OCI-LY7 (cell line): ENCODE data around the gene PNMA6F. TPM values are rescaled to one million over a fixed set of nuclear protein-coding genes. Genes with fewer than 3 reads are reported as not detected.

Experiments
- BruUV-seq: library from RNA; stranded (reverse); fragments of 400-500 nt; replicated peaks from 2 replicates; lab custom pipeline; 2021; lab: Mats Ljungman, UMichigan
- CTCF ChIA-PET: fragments of 300-600 bp; sonication (Branson Sonifier 250); formaldehyde crosslinking; loops from one replicate; lab custom pipeline; 2022; ENCODE audit warnings: antibody characterized with exemption; ENCODE audit not compliant: unreplicated experiment; lab: Charles Lee
- POLR2A ChIA-PET: fragments of 300-600 bp; sonication (Branson Sonifier 250); formaldehyde crosslinking; loops from one replicate; lab custom pipeline; 2022; ENCODE audit warnings: antibody characterized with exemption; lab: Charles Lee
- DNase-seq: peaks from one replicate; pipeline ENCODE4 v3.0.0-alpha.2; 2015; ENCODE audit warnings: low spot score
- H2AFZ ChIP-seq: fragments of 200-600 bp; sonication (generic), shearing (Covaris generic); 2 replicates; pipeline ENCODE4 v1.6.1; 2014; ENCODE audit warnings: mild to moderate bottlenecking, antibody characterized with exemption, low read length, moderate library complexity
- H3K27ac ChIP-seq: fragments of 200-600 bp; sonication (generic); 2 replicates; pipeline ENCODE4 v1.5.1; 2014; ENCODE audit warnings: mixed run types, low read depth, mild to moderate bottlenecking, moderate library complexity, low read length, inconsistent platforms; ENCODE audit not compliant: poor library complexity, severe bottlenecking
- H3K36me3 ChIP-seq: fragments of 200-600 bp; sonication (generic); 2 replicates; pipeline ENCODE4 v1.6.1; 2014; ENCODE audit warnings: mild to moderate bottlenecking, antibody characterized with exemption, low read length, moderate library complexity, mixed read lengths; ENCODE audit not compliant: insufficient read depth
- H3K4me1 ChIP-seq: fragments of 200-600 bp; sonication (generic); 2 replicates; pipeline ENCODE4 v1.5.1; 2014; ENCODE audit warnings: mild to moderate bottlenecking, low read length; ENCODE audit not compliant: insufficient read depth, poor library complexity, severe bottlenecking
- H3K4me2 ChIP-seq: fragments of 200-600 bp; sonication (generic); 2 replicates; pipeline ENCODE4 v1.6.1; 2014; ENCODE audit warnings: mild to moderate bottlenecking, low read length
- H3K4me3 ChIP-seq: fragments of 200-600 bp; sonication (generic); 2 replicates; pipeline ENCODE4 v1.5.1; 2014; ENCODE audit warnings: mild to moderate bottlenecking, low read depth, low read length; ENCODE audit not compliant: poor library complexity, severe bottlenecking
- H3K79me2 ChIP-seq: fragments of 200-600 bp; sonication (generic); 2 replicates; pipeline ENCODE4 v1.6.1; 2016; ENCODE audit warnings: low read depth, mild to moderate bottlenecking, low read length, moderate library complexity, mixed read lengths; ENCODE audit not compliant: insufficient read depth
- H3K9me2 ChIP-seq: fragments of 200-600 bp; sonication (generic); 2 replicates; pipeline ENCODE4 v1.6.1; 2016; ENCODE audit warnings: mild to moderate bottlenecking, low read length, mixed read lengths; ENCODE audit not compliant: insufficient read depth
- H3K9me3 ChIP-seq: fragments of 200-600 bp; sonication (generic); 2 replicates; pipeline ENCODE4 v1.6.1; 2014; ENCODE audit warnings: mild to moderate bottlenecking, mixed run types, low read length, mixed read lengths
- H4K20me1 ChIP-seq: fragments of 200-600 bp; sonication (generic); 2 replicates; pipeline ENCODE4 v1.6.1; 2014; ENCODE audit warnings: mild to moderate bottlenecking, antibody characterized with exemption, low read length, moderate library complexity, mixed read lengths; ENCODE audit not compliant: insufficient read depth
- EZH2phosphoT487 ChIP-seq: fragments of 200-600 bp; sonication (generic); IDR thresholded peaks from 2 replicates; pipeline ENCODE4 v1.6.1; 2018; ENCODE audit warnings: low read depth, borderline replicate concordance, mild to moderate bottlenecking, mixed run types, antibody characterized with exemption, low read length, moderate library complexity, mixed read lengths
- intact Hi-C: fragments of 100-400 bp; cut with micrococcal nuclease; formaldehyde crosslinking; loops from one replicate; pipeline ENCODE4 v1.10.0; 2022; ENCODE audit not compliant: unreplicated experiment
- total RNA-seq, 2 experiments: library from RNA; depleted of rRNA in 1 of 2; stranded (reverse); fragments of >200 nt in 1 of 2; shearing (Covaris generic) in 1 of 2; gene quantifications; 2 replicates each; pipeline ENCODE4 v1.2.3, GENCODE V29; 2014 to 2022
- TF ChIP-seq, protein P1 (sequence below): fragments of 200-600 bp; sonication (generic); conservative IDR thresholded peaks from 2 replicates; pipeline ENCODE4 v1.5.1; 2014; ENCODE audit warnings: mild to moderate bottlenecking, antibody characterized with exemption, low read length, moderate library complexity, mixed read lengths

PNMA6F gene
- total RNA-seq, 2 experiments from 2014 or later = not detected

GRCh38 chrX:153349952-153350351 lies 28.4 kb upstream of the PNMA6F start:
- DNase-seq = no peak
- H3K9me2 ChIP-seq = no peaks in the 10 kb centered on the region
- no peak overlapping the region for H3K4me3 ChIP-seq
- H2AFZ ChIP-seq = no peak overlapping the region
- H4K20me1 ChIP-seq = no peaks in the 10 kb centered on the region
- intact Hi-C loops = no loop called here
- peaks cover 44% of the 10 kb centered on the region for H3K4me1 ChIP-seq
- no peaks in the 10 kb centered on the region for H3K79me2 ChIP-seq
- H3K4me2 ChIP-seq = no peak overlapping the region
- no peaks in the 10 kb centered on the region for H3K9me3 ChIP-seq
- ChIA-PET POLR2A (no interaction called here), CTCF (no interaction called here)
- no peaks in the 10 kb centered on the region; the same call in 1 of the 2 replicates for H3K36me3 ChIP-seq
- no peak for TF ChIP-seq EZH2phosphoT487
- TF ChIP-seq, protein P1, sequence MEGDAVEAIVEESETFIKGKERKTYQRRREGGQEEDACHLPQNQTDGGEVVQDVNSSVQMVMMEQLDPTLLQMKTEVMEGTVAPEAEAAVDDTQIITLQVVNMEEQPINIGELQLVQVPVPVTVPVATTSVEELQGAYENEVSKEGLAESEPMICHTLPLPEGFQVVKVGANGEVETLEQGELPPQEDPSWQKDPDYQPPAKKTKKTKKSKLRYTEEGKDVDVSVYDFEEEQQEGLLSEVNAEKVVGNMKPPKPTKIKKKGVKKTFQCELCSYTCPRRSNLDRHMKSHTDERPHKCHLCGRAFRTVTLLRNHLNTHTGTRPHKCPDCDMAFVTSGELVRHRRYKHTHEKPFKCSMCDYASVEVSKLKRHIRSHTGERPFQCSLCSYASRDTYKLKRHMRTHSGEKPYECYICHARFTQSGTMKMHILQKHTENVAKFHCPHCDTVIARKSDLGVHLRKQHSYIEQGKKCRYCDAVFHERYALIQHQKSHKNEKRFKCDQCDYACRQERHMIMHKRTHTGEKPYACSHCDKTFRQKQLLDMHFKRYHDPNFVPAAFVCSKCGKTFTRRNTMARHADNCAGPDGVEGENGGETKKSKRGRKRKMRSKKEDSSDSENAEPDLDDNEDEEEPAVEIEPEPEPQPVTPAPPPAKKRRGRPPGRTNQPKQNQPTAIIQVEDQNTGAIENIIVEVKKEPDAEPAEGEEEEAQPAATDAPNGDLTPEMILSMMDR = no peak
- BruUV-seq = no TSS peak
- no peak overlapping the region for H3K27ac ChIP-seq

DNA sequence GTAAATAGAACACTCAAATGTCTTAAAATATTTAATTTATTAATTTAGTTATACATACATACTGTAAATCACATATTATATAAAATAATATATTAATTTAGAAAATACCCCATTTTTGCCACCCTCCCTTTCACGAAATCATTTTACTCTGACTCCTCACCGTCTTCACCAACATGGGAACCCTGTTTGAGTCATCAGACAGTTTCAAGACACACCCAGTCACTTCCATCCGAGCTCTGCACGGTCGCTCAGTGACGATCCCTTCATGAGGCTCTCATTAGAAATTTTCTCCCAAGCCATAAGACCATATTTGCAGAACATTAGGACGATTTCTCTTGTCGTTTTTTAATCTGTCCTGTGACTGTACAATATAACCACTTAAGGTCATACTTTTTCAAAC lies 26.9 kb upstream of the PNMA6F start:
- H3K9me3 ChIP-seq = no peaks in the 10 kb centered on the region
- peaks cover 30% of the 10 kb centered on the region for H3K4me1 ChIP-seq
- TSS peak; percentile 17 for BruUV-seq
- H3K27ac ChIP-seq = no peak overlapping the region
- peaks cover 7% of the 10 kb centered on the region; the same call in 1 of the 2 replicates for H3K36me3 ChIP-seq
- no peaks in the 10 kb centered on the region for H4K20me1 ChIP-seq
- ChIA-PET POLR2A (no interaction called here), CTCF (no interaction called here)
- H3K79me2 ChIP-seq = no peaks in the 10 kb centered on the region
- no peak overlapping the region for H3K4me3 ChIP-seq
- no peaks in the 10 kb centered on the region for H3K9me2 ChIP-seq
- TF ChIP-seq, protein P1 = no peak
- no peak for TF ChIP-seq EZH2phosphoT487
- no peak overlapping the region for H2AFZ ChIP-seq
- DNase-seq = no peak
- H3K4me2 ChIP-seq = no peak overlapping the region
- intact Hi-C loops = no loop called here

DNA sequence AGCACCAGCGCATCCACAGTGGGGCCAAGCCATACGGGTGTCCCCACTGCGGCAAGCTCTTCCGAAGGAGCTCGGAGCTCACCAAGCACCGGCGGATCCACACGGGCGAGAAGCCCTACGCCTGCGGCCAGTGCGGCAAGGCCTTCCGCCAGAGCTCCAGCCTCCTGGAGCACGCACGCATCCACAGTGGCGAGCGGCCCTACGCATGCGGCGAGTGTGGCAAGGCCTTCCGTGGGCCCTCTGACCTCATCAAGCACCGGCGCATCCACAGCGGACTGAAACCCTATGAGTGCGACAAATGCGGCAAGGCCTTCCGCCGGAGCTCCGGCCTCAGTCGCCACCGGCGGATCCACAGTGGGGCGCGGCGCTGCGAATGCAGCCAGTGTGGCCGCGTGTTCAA lies 26.0 kb upstream of the PNMA6F start:
- H3K4me1 ChIP-seq = peaks cover 21% of the 10 kb centered on the region
- no peak overlapping the region for H2AFZ ChIP-seq
- H3K36me3 ChIP-seq = peaks cover 7% of the 10 kb centered on the region; the same call in 1 of the 2 replicates
- H3K9me2 ChIP-seq = no peaks in the 10 kb centered on the region
- H3K27ac ChIP-seq = no peak overlapping the region
- H3K4me2 ChIP-seq = no peak overlapping the region
- no peaks in the 10 kb centered on the region for H3K79me2 ChIP-seq
- intact Hi-C loops = no loop called here
- ChIA-PET CTCF (no interaction called here), POLR2A (no interaction called here)
- TF ChIP-seq, protein P1 = no peak
- no peak for TF ChIP-seq EZH2phosphoT487
- H3K9me3 ChIP-seq = no peaks in the 10 kb centered on the region
- no TSS peak for BruUV-seq
- DNase-seq = no peak
- no peak overlapping the region for H3K4me3 ChIP-seq
- H4K20me1 ChIP-seq = no peaks in the 10 kb centered on the region
